HUES48 (cell line): ENCODE measurements around the gene CFAP73.

Source experiments
- H3K27ac ChIP-seq: one replicate; pipeline ENCODE4 v1.7.0; 2013; ENCODE audit warnings: low read depth, low read length, inconsistent platforms
- H3K27me3 ChIP-seq: 2 replicates; pipeline ENCODE4 v1.6.1; 2013; ENCODE audit warnings: mild to moderate bottlenecking, low read length; ENCODE audit not compliant: control insufficient read depth, insufficient read depth
- H3K36me3 ChIP-seq: 2 replicates; pipeline ENCODE4 v1.6.1; 2013; ENCODE audit warnings: low read length; ENCODE audit not compliant: control insufficient read depth, insufficient read depth
- H3K4me1 ChIP-seq: 2 replicates; pipeline ENCODE4 v1.6.1; 2013; ENCODE audit warnings: mild to moderate bottlenecking, low read length; ENCODE audit not compliant: control insufficient read depth, insufficient read depth
- H3K4me3 ChIP-seq: 2 replicates; pipeline ENCODE4 v1.5.1; 2013; ENCODE audit warnings: mild to moderate bottlenecking, low read depth, low read length
- H3K9ac ChIP-seq: 2 replicates; pipeline ENCODE4 v1.6.1; 2013; ENCODE audit warnings: mild to moderate bottlenecking, low read depth, low read length, moderate library complexity
- H3K9me3 ChIP-seq: 2 replicates; pipeline ENCODE4 v1.6.1; 2013; ENCODE audit warnings: low read length; ENCODE audit not compliant: control insufficient read depth, insufficient read depth

CFAP73 gene

GRCh38 chr12:113207613-113208040 is 58.1 kb downstream of the CFAP73 start:
- no peak overlapping the region for H3K9ac ChIP-seq
- no peak overlapping the region for H3K4me3 ChIP-seq
- no peak overlapping the region for H3K27ac ChIP-seq
- H3K36me3 ChIP-seq = no peaks in the 10 kb centered on the region
- H3K27me3 ChIP-seq = no peaks in the 10 kb centered on the region
- H3K4me1 ChIP-seq = 0 out of 2 replicates have a peak, but pooled peaks cover 3% of the 10 kb centered on the region
- H3K9me3 ChIP-seq = no peaks in the 10 kb centered on the region

DNA sequence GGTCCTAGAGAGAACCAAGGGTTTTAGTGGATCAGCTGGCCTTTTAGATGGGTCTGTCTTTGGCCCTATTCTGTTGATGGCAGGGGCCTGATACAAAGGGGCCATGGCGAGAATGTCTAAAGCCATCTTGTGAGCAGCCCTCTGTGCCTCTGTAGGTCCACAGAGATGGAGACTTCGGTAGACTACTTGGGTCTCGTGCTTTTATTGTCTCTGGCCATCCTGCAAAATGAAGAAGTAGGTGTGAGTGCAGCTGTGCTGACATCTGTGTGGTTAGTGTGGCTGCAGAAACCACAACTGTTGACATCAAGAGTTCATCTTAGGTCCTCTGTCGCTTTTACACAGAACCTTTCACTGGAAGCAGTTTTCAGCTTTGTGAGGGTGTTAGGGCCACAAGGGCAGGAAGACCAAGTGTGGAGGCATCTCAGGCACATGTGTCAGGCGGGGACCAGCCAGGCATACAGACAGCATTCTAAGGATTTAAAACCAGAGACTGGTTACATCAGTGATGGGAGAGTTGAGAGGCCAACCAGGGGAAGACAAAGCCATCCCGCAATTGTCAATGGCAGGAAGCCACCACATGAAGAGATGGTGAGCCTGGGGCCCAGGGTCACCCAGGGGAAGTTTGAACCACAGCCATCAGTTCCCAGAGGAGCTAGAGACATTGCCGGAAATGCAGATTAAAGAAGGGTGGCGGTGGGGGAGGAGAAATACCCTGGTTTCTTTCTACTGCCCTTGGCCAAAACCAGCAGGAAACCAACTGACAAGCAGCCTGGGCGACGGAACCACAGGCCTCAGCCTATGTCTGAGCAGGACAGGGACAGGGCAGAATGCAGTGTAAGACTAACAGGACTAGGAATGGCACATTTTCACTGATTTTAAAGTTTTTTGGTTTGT is 58.8 kb downstream of the CFAP73 start:
- H3K9me3 ChIP-seq = no peaks in the 10 kb centered on the region
- no peak overlapping the region for H3K27ac ChIP-seq
- H3K36me3 ChIP-seq = no peaks in the 10 kb centered on the region
- H3K27me3 ChIP-seq = no peaks in the 10 kb centered on the region
- no peak overlapping the region for H3K9ac ChIP-seq
- H3K4me1 ChIP-seq = 0 out of 2 replicates have a peak, but pooled peaks cover 3% of the 10 kb centered on the region
- no peak overlapping the region for H3K4me3 ChIP-seq
